ENCODE measurements around the gene CDK6. TPM values are rescaled to one million over a fixed set of nuclear protein-coding genes. Genes with fewer than 3 reads are reported as not detected.
A peak's percentile ranks its signal among the peaks of the same experiment; 100 is the strongest.

The CDK6 gene
- total and polyA plus RNA-seq, 9 of the 15 experiments (the other 6 are each of a cell fraction or from before 2014, with no cell fraction given): 7.6 to 109 (median 44.4) TPM

GRCh38 chr7:92749832-92750446 lies 86.4 kb downstream of the CDK6 start:
- WGBS (ENCODE audit: insufficient coverage, low coverage, missing lambda C conversion rate): 94% methylated on average over 2 of the region's 2 CpGs
- intact Hi-C loops (cut with micrococcal nuclease): no loop called here

GRCh38 chr7:92749327-92749755 lies 87.0 kb downstream of the CDK6 start:
- ChIA-PET POLR2A (no interaction called here), CTCF (ENCODE audit: low intra/inter-chr PET ratio) (no interaction called here)
- DNase-seq (ENCODE audit: extremely low read depth in 1 of 4, low spot score in 3 of 4) (no peak), ATAC-seq (0 out of 3 replicates have a peak, but pooled peaks have one; percentile 34), FAIRE-seq (no peak)
- no peak overlapping the region for H3K27ac ChIP-seq (ENCODE audit: extremely low read depth, low read depth, low read length)
- no peak overlapping the region for H3K4me2 ChIP-seq (ENCODE audit: insufficient read depth, low read length)
- no peaks in the 10 kb centered on the region for H3K9me1 ChIP-seq (ENCODE audit: control insufficient read depth, insufficient read depth, low read length)
- H3K79me2 ChIP-seq (ENCODE audit: control insufficient read depth, insufficient read depth, low read length): peaks cover 62% of the 10 kb centered on the region
- in situ Hi-C loops (cut with MboI): no loop called here
- H3K9ac ChIP-seq (ENCODE audit: insufficient read depth in 1 of 2, low read depth in 2 of 2, low read length in 2 of 2): no peak overlapping the region
- H3K4me1 ChIP-seq (replicated peaks in 1 of 2; ENCODE audit: control insufficient read depth in 2 of 2, insufficient read depth in 2 of 2, low read length in 2 of 2): no peaks in the 10 kb centered on the region
- no peak overlapping the region for H2AFZ ChIP-seq (ENCODE audit: low read depth, low read length)
- no peaks in the 10 kb centered on the region for H3K9me3 ChIP-seq (replicated peaks; ENCODE audit: control insufficient read depth, insufficient read depth, low read depth, low read length)
- TF ChIP-seq ZNF830 (CRISPR knock-in tag; IDR thresholded peaks at IDR 0.05) (no peak), GTF2A2 (tag; IDR thresholded peaks at IDR 0.05) (no peak), NELFE (IDR thresholded peaks at IDR 0.05; ENCODE audit: insufficient read depth, insufficient read length) (no peak)
- H4K20me1 ChIP-seq (replicated peaks; ENCODE audit: control insufficient read depth, insufficient read depth, low read length): no peaks in the 10 kb centered on the region
- intact Hi-C loops (cut with micrococcal nuclease): no loop called here
- BruUV-seq (replicated peaks): no TSS peak
- H3K4me3 ChIP-seq: no peak overlapping the region
- no peaks in the 10 kb centered on the region for H3K27me3 ChIP-seq (ENCODE audit: control insufficient read depth in 2 of 2, insufficient read depth in 2 of 2, low read length in 2 of 2)
- H3K36me3 ChIP-seq (ENCODE audit: control insufficient read depth, insufficient read depth, low read length): 0 out of 3 replicates have a peak, but pooled peaks cover 3% of the 10 kb centered on the region

More at GRCh38 chr7:92749832-92750446, 86.4 kb downstream of the CDK6 start:
- ATAC-seq (no peak), DNase-seq (ENCODE audit: extremely low read depth in 1 of 4, low spot score in 3 of 4) (no peak), FAIRE-seq (no peak)
- H3K9me1 ChIP-seq (ENCODE audit: control insufficient read depth, insufficient read depth, low read length): no peaks in the 10 kb centered on the region
- H3K36me3 ChIP-seq (ENCODE audit: control insufficient read depth, insufficient read depth, low read length): 0 out of 3 replicates have a peak, but pooled peaks cover 3% of the 10 kb centered on the region
- H3K4me2 ChIP-seq (ENCODE audit: insufficient read depth, low read length): no peak overlapping the region
- CTCF ChIA-PET (ENCODE audit: low intra/inter-chr PET ratio): no interaction called here
- no peak overlapping the region for H3K27ac ChIP-seq (ENCODE audit: extremely low read depth, low read depth, low read length)
- no peak overlapping the region for H2AFZ ChIP-seq (ENCODE audit: low read depth, low read length)
- no peaks in the 10 kb centered on the region for H3K9me3 ChIP-seq (replicated peaks; ENCODE audit: control insufficient read depth, insufficient read depth, low read depth, low read length)
- H4K20me1 ChIP-seq (replicated peaks; ENCODE audit: control insufficient read depth, insufficient read depth, low read length): no peaks in the 10 kb centered on the region
- in situ Hi-C loops (cut with MboI): no loop called here
- no peaks in the 10 kb centered on the region for H3K27me3 ChIP-seq (ENCODE audit: control insufficient read depth in 2 of 2, insufficient read depth in 2 of 2, low read length in 2 of 2)
- TF ChIP-seq PCBP2 (IDR thresholded peaks at IDR 0.05; ENCODE audit: low read depth, low read length, poor library complexity, severe bottlenecking): no peak
- peak; percentile 12; the same call in 1 of the 2 replicates for TF ChIP-seq SPI1 (IDR thresholded peaks at IDR 0.05; ENCODE audit: borderline replicate concordance, low read depth, low read length)
- no peak overlapping the region for H3K9ac ChIP-seq (ENCODE audit: insufficient read depth in 1 of 2, low read depth in 2 of 2, low read length in 2 of 2)
- peaks cover 0 to 4% of the 10 kb centered on the region in 2 experiments; a peak in 2 of 5 replicates for H3K4me1 ChIP-seq (replicated peaks in 1 of 2; ENCODE audit: control insufficient read depth in 2 of 2, insufficient read depth in 2 of 2, low read length in 2 of 2)
- H3K4me3 ChIP-seq: no peak overlapping the region
- peaks cover 68% of the 10 kb centered on the region for H3K79me2 ChIP-seq (ENCODE audit: control insufficient read depth, insufficient read depth, low read length)
- no TSS peak for BruUV-seq (replicated peaks)
- POLR2A ChIA-PET: no interaction called here

Data from K562 (cell line).